GM04503 (cell line): ENCODE measurements around the gene IFI16.
A peak's percentile ranks its signal among the peaks of the same experiment; 100 is the strongest.
"Not testable (repeated sequence)": the region's sequence is repeated elsewhere in the genome, so short reads cannot be mapped to it uniquely, and the experiment has no call there.

Experiments used
- DNase-seq: peaks from one replicate; pipeline ENCODE4 v3.0.0-alpha.2; 2012; ENCODE audit warnings: low read depth

The IFI16 gene

DNA sequence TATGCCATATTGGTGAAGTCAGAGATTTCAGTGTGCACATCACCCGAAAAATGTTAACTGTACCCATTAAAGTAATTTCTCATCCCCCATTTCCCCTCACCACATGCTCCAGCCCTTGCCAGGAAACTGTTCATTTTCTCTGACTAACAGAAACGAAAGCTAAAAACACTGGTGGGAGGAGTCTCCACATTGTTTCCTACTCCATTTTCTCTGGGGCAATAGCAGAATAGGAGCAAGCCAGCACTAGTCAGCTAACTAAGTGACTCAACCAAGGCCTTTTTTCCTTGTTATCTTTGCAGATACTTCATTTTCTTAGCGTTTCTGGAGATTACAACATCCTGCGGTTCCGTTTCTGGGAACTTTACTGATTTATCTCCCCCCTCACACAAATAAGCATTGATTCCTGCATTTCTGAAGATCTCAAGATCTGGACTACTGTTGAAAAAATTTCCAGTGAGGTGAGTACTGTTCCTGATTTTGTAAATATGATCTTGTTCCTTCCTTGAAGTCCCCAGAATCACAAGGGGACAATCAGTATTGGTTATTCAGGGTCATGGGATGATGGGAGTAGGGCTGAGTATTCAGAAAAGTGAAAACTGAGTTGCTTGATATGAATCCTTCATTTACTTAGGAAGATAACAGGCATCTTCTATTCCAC is at the start of gene IFI16:
TSS of gene IFI16 (plus strand) at position 204 of the 658 bp plus-strand sequence. CDS start 4,774 bp downstream, outside the sequence.
- peak; percentile 87 for DNase-seq

- DNase-seq = no peak
Observed at GRCh38 chr1:158961178-158961577, 48.5 kb upstream of the IFI16 start.

- no peak for DNase-seq
Observed at GRCh38 chr1:158962983-158963382, 46.7 kb upstream of the IFI16 start.

GRCh38 chr1:158969166-158969565 is 40.5 kb upstream of the IFI16 start:
- no peak for DNase-seq

GRCh38 chr1:158969855-158970254 is 39.9 kb upstream of the IFI16 start:
- no peak for DNase-seq

- no peak for DNase-seq
Observed at GRCh38 chr1:158972841-158973240, 36.9 kb upstream of the IFI16 start.

- no peak for DNase-seq
Observed at GRCh38 chr1:158976219-158976618, 33.5 kb upstream of the IFI16 start.

GRCh38 chr1:158978730-158979129 is 31.0 kb upstream of the IFI16 start:
- DNase-seq = no peak

DNA sequence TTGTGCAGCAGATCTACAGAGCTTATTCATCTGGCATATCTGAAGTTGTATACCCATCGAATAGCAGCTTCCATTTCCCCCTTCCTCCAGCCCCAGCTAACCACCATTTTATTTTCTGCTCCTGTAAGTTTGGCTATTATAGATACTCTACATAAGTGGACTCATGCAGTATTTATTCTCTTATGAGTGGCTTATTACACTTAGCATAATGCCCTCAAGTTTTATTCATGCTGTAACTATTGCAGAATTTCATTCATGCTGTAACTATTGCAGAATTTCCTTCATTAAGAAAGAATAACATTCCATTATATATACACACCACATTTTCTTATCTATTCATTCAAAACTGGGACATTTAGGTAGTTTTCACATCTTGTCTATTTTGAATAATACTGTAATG is 30.5 kb upstream of the IFI16 start:
- no peak for DNase-seq

DNA sequence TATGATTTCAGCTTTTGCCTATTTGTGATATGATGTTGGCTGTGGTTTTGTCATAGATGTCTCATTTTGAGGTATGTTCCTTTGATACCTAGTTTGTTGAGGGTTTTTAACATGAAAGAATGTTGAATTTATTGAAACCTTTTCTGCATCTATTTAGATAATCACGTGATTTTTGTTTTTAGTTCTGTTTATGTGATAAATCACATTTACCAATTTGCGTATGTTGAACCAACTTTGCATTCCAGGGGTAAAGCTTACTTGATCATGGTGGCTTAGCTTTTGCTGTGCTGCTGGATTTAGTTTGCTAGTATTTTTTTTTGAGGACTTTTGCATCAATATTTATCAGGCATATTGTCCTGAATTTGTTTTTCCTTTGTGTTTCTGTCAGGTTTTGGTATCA is 26.5 kb upstream of the IFI16 start:
- no peak for DNase-seq

DNA sequence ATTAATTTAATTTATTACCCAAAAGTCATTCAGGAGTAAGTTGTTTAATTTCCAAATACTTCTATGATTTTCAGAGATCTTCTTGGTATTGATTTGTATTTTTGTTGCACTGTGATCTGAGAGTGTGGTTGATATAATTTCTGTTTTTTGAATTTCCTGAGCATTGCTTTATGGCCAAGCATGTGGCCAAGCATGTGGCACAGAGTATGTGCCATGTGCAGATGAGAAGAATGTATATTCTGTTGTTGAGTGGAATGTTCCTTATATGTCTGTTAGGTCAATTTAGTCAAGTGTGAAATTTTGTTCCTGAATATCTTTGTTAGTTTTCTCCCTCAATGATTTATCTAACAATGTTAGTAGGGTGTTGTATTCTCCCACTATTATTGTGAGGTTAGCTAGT is 25.3 kb upstream of the IFI16 start:
- DNase-seq = no peak

GRCh38 chr1:158989424-158989823 is 20.3 kb upstream of the IFI16 start:
- no peak for DNase-seq

DNA sequence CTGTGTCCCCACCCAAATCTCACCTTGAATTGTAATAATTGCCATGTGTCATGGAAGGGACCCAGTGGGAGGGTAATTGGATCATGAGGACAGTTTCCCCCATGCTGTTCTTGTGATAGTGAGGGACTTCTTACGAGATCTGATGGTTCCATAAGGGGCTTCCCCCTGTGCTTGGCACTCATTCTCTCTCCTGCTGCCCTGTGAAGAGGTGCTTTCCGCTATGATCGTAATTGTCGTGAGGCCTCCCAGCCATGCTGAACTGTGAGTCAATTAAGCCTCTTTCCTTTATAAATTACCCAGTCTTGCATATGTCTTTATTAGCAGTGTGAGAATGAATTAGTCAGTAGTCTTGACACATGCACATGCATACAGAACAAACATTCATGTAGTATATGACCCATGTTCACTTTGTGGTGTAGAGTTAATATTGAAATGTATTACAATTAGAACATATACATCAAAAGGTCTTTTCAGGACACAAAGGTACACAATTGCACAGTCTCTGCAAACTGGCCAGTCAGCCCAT is 16.9 kb upstream of the IFI16 start:
- no peak for DNase-seq

- DNase-seq = no peak
Observed at GRCh38 chr1:158996998-158997397, 12.7 kb upstream of the IFI16 start.

DNA sequence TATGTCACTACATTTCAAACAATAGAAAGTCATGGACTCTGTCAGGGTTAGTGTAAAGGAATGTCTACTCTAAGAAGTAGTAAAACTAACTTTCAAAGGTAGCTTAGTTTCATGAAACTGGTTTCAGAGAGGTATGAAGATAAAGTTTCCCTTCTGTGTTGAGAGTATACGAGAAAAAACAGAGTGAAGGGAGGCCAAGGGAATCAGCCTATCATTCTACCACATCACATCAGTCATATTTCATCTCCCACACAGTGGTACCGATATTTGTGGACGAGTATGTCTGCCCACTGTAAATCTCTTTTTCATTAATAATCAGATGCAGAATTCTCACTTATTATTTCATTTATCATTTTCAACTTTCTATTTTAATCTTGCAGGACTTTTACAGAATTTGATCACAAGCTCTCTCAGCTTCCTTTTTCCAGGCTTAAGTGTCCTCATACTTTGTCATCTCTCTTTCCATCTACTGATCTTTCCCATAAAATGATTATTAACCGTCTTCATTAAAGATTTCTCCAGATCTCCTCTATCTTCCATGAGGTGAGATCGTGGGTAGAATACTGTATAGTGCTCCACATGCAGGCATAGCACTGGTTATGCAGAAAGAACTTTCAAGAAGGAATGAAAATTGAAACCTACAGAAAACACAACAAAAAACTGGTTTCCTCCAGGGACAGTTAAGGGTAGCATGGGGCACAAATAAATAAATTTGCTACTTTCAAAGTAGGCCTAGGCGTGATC is 11.5 kb upstream of the IFI16 start:
- no peak for DNase-seq

GRCh38 chr1:158998781-158999161 is 10.9 kb upstream of the IFI16 start:
- no peak for DNase-seq

GRCh38 chr1:158999316-159000069 is 10.2 kb upstream of the IFI16 start:
- peak; percentile 74 for DNase-seq

- DNase-seq = no peak
Observed at GRCh38 chr1:159000070-159000409, 9.7 kb upstream of the IFI16 start.

DNA sequence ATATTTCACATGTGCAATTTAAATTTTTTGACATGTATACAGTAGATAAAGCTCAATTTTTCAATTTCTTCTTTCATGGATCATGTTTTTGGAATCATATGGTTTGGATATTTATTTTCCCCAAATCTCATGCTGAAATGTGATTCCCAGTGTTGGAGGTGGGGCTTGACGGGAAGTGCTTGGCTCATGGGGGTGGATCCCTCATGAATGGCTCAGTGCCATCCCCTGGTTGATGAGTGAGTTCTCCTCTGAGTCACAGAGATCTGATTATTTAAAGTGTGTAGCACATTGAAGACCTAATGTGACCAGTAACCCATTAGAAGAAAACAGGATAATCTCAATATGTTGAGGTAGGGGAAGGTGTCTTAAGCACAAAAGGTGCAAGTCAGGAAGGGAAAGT is 9.1 kb upstream of the IFI16 start:
- peak; percentile 69 for DNase-seq

DNA sequence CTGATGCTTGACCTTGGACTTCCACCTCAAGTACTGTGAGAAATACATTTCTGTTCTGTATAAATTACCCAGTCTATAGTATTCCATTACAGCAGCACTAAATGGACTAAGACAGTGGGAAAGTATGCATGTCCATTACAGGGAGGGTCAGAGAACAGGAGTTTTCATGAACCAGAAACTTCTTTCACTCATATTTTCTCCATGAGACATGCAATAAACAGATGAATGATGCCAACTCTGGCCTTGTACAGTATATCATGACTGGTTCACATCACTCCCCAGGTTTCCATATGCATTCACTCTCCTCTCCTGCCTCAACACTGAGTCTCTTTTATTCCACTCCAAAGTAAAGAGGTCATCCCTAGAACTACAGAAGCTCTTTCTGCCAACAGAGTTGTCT is 4.5 kb upstream of the IFI16 start:
- DNase-seq = no peak

GRCh38 chr1:159005676-159006075 is 4.0 kb upstream of the IFI16 start:
- DNase-seq = no peak

GRCh38 chr1:159006210-159006807 is 3.4 kb upstream of the IFI16 start:
- not testable (repeated sequence) for DNase-seq

GRCh38 chr1:159007726-159008125 is 2.0 kb upstream of the IFI16 start:
- DNase-seq = no peak
